GM20000 (cell line): Measurements from ENCODE around the gene C1QTNF9.

Experiments
- DNase-seq: peaks from one replicate; pipeline ENCODE4 v3.0.0; 2012; ENCODE audit warnings: low spot score
- CTCF ChIP-seq: IDR thresholded peaks from 2 replicates; pipeline ENCODE4 v1.5.1; 2012; ENCODE audit warnings: mild to moderate bottlenecking, control low read depth; ENCODE audit errors: extremely low read depth, missing control alignments

C1QTNF9 gene

GRCh38 chr13:24284889-24285565, 24.4 kb upstream of the C1QTNF9 start:
- no peak for DNase-seq

GRCh38 chr13:24286624-24287023, 22.8 kb upstream of the C1QTNF9 start:
- TF ChIP-seq CTCF = no peak
- no peak for DNase-seq

More at GRCh38 chr13:24284889-24285565, 24.4 kb upstream of the C1QTNF9 start:
- no peak for TF ChIP-seq CTCF

- TF ChIP-seq CTCF = no peak
- no peak for DNase-seq
Measured at GRCh38 chr13:24287748-24288287, 21.6 kb upstream of the C1QTNF9 start.

GRCh38 chr13:24288870-24289269, 20.5 kb upstream of the C1QTNF9 start:
- TF ChIP-seq CTCF = no peak
- no peak for DNase-seq

- no peak for DNase-seq
- TF ChIP-seq CTCF = no peak
Measured at GRCh38 chr13:24290280-24290932, 19.0 kb upstream of the C1QTNF9 start.

GRCh38 chr13:24292481-24292880, 16.9 kb upstream of the C1QTNF9 start:
- DNase-seq = no peak
- TF ChIP-seq CTCF = no peak

GRCh38 chr13:24293746-24294145, 15.6 kb upstream of the C1QTNF9 start:
- no peak for TF ChIP-seq CTCF
- no peak for DNase-seq
